GM18502 (cell line): Measurements from ENCODE around the gene KRT9.
"Not testable (repeated sequence)": the region's sequence is repeated elsewhere in the genome, so short reads cannot be mapped to it uniquely, and the experiment has no call there.

ENCODE experiments used
- ATAC-seq: cut with Tn5 transposase; IDR thresholded peaks from one replicate; pipeline ENCODE4 v1.9.1; 2021; ENCODE audit warnings: mild to moderate bottlenecking; ENCODE audit not compliant: unreplicated experiment, poor library complexity

Gene KRT9, protein sequence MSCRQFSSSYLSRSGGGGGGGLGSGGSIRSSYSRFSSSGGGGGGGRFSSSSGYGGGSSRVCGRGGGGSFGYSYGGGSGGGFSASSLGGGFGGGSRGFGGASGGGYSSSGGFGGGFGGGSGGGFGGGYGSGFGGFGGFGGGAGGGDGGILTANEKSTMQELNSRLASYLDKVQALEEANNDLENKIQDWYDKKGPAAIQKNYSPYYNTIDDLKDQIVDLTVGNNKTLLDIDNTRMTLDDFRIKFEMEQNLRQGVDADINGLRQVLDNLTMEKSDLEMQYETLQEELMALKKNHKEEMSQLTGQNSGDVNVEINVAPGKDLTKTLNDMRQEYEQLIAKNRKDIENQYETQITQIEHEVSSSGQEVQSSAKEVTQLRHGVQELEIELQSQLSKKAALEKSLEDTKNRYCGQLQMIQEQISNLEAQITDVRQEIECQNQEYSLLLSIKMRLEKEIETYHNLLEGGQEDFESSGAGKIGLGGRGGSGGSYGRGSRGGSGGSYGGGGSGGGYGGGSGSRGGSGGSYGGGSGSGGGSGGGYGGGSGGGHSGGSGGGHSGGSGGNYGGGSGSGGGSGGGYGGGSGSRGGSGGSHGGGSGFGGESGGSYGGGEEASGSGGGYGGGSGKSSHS

DNA sequence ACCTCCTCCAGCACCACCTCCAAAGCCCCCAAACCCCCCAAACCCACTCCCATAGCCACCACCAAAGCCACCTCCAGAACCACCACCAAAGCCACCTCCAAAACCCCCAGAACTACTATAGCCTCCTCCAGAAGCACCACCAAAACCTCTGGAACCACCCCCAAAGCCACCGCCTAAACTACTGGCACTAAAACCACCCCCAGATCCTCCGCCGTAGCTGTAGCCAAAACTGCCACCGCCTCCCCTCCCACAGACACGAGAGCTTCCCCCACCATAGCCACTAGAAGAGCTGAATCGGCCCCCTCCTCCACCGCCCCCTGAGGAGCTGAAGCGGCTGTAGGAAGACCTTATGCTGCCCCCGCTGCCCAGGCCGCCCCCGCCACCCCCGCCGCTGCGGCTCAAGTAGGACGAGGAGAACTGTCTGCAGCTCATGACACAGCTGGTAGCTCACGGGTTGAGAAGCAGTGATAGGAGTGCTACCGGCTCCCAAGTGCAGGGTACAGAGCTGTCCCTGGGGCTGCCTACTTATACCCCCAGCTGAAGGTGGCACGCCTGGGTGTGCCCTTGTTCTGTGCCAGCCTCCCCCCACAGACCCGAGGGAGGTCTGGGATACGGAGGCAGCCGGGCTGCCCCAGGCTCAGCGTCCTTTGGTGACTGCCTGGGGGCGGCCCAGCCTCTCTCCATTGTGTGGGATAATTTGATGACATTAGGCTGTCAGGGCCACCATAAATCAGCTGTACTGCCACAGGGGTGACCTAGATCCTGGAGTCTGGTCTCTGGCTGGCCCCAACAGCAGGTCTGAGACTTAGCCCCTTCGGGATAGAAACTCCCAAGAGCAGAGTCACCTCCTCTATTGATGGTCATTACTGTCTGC is at the start of gene KRT9:
Gene KRT9 (minus strand): TSS at position 499 of the 874 bp plus-strand sequence. CDS start 67 bp downstream, at position 432.
- no peak for ATAC-seq

DNA sequence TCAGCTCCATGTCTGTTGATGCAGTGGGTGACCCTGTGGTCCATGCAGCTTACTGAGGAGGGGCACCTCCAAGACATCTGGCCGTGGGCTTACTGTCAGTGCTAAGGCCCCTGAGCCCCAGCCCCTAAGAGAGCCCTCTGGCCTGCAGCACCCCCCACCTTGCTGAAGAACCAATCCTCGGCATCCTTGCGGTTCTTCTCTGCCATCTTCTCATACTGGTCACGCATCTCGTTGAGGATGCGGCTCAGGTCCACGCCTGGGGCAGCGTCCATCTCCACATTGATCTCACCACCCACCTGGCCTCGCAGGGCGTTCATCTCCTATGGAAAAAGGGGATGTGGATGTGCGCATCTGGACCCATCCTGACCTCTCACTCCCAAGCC is 49.6 kb upstream of the KRT9 start:
- ATAC-seq: not testable (repeated sequence)

DNA sequence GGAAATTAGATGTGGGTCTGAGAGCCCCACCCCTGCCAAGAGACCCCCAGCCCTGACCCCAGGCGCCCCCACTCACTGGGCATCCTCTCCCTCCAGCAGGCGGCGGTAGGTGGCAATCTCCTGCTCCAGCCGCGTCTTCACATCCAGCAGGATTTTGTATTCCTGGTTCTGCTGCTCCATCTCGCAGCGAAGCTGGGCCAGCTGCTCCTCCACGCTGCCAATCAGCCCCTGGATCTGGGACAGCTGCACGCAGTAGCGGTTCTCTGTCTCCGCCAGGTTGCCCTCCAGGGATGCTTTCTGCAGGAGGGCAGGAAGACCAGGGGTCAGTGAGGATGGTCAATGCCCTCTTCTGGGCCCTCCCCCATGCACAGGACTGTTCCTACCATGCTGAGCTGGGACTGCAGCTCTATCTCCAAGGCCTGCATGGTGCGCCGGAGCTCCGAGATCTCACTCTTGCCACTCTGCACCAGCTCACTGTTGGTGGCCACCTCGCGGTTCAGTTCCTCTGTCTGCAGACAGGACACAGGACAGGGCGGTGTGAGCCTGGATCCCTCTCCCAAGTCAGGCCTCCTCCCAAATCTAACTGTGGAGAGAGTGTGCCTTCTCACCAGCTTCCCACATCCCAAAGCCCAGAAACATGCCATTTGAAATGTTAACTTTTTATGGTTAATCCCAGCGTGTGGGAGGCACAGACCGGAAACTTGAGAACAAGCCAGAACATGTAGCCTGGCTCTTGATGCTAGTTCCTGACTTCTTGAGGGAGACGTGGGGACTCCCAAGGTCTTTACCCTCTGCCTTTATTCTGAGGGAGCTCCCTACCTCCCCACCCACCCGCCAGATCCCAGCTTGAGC is 49.0 kb upstream of the KRT9 start:
- ATAC-seq: no peak

DNA sequence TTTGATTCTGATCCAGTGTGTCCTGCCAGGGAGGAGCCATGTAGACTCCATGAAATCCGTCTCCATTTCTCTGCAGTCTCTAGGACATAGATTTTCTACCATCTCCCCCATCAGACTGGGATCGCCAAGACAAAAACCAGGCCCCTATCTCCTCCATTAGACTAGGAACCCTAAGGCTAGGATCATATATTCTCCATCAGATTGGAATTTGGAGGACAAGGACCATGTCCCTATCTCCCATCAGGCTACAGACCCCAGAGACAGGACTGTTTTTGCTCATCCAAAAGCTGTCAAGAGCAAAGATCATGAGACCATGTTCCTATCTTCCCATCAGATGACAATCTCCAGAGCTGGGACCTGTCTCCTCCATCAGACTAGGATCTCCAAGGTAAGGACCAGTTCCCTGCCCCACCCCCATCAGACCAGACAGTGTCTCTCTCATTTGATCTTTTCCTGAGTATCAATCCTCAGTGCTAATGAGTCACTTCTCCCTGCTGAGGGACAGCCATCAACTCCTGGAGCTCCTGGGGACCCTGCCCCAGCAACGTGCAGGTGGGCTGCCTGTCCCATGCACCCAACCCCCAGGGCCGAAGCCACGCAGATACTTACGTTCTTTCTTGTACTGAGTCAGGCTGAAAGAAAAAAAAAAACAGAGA is 48.2 kb upstream of the KRT9 start:
- not testable (repeated sequence) for ATAC-seq

DNA sequence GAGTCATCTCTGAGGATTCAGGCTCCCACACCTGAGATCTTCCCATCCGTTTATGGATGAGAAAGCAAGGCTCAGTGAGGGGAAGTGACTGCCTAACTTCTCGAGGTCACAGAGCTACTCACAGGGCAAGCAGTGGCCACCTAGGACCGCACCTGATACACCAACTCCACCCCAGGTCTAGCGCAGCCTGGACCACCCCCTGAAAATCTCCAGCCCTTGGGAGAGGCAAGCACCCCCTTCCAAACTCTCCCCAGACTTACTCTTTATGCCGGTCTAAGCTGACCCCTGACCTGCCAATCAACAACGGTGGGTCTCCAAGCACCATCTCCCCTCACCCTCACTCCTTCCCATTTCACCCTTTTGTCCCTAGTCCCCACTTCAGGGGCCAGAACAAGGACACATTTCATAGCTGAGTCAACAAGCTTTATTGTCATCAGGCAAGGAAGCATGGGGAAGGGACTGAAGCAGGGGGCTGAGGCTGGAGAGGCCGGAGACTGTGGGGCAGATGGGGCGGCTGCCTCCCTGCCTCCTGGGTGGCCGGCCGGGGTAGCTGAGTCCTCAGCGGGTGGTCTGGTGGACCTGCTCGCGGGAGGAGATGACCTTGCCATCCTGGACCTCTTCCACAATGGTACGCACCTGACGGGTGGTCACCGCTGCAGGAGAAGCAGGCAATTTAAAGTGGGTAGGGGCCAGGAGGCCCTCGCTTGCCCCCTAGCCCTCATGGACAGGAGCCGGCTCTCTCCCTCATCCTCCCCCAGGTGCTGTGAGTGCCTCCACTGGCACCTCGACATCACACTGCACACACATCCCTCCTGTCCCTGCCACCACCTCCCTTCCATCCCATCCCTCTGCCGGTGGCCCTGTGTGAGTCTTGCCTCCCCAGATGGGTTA is 47.4 kb upstream of the KRT9 start:
- no peak for ATAC-seq

DNA sequence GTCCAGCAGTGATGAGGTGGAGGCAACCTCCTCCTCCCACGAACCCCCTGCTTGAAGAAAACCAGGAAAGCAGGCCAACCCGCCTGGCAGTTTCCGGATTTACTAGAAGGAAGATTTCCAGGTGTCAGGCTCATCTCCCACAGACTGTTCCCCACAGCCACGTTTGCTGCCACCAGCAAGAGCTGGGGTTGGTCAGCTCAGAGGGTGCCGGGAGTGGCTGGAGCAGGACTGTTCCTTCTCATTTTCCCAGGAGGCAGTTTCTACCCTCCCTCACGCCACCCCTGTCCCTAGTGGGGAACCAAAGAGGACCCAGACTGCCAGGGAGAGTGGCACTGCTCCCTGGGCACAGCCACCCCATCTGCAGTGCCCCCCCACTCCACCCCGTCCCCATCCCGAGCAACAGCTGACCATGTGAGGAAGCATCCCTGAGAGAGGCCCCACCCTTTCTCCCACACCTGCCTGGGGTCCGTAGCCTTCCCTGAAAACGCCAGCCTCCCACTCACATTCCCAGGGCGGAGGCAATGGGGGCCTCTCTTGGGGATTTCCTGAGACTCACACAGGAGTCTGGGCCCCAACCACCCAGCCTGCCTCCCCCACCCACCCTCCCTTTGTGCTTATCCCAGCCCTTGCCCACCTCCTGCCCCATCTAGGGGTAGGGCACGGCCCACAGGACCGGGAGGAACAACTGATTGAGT is 46.6 kb upstream of the KRT9 start:
- ATAC-seq: no peak

DNA sequence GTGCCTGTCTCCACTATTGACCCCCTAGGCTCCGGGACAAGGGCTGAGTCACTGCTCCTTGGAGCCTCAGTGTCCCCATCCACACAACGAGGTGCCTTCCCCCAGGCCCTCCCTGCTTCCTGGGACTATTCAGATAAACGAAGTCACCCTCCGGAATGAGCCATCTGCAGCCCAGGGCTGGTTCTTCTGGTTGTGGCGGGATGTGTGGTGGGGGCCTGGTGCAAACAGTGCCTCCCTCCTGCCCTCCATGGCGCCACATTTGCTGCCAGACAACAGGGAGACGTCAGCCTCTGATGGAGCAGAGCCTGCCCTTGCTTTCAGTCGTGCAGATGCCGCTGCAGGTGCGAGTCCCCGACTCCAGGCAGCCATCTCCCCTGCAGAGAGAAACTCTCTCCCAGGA is 45.8 kb upstream of the KRT9 start:
- ATAC-seq: no peak

DNA sequence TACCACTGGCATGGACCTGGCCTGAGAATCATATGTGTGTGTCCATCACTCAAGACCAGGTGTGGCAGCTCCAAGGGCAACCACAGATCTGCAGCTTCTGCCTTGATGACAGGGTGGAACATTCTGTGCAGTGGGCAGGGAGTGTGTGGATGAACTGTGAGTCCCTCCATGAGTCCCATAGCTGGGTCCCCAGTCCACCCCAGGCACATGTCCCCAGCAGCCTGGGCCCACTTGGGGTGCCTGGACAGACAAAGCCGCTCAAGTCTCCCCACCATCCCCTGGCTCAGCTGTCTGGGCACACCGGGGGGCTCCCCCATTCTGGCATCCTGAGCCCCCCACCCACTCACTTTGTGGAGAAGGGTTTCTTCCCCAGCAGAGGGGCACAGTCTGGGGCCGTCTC is 45.3 kb upstream of the KRT9 start:
- no peak for ATAC-seq

DNA sequence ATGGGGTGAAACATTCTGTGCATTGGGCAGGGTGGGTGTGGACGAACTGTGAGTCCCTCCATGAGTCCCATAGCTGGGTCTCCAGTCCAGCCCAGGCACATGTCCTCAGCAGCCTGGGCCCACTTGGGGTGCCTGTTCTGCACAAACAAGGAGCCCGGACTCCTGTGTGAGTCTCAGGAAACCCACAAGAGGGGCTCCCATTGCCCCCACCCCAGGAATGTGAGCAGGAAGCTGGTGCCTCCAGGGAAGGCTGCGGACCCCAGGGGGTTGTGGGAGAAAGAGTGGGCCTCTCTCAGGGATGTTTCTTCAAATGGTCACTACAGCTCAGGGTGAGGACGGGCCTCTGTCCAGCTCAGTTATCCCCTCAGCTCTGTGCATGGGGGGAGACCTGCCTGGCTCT is 44.6 kb upstream of the KRT9 start:
- ATAC-seq: not testable (repeated sequence)

DNA sequence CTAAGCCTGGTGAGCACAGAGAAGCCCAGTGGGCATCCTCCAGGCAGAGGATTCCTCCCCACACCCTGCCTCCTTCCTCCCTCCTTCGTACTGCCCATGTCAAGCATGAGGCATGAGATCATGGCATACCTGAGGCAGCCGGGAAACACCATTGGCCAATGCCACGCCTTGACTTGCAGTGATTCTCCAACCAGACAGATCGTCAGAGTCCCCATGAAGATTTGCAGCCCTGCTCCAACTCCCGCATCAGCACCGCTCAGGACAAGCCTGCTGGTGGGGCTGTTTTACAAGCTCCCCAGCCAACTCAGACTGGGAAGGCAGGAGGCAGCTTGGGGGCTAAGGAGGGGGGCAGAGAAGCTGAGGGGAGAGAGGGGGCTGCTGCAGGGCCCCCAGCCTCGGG is 43.6 kb upstream of the KRT9 start:
- ATAC-seq: no peak

DNA sequence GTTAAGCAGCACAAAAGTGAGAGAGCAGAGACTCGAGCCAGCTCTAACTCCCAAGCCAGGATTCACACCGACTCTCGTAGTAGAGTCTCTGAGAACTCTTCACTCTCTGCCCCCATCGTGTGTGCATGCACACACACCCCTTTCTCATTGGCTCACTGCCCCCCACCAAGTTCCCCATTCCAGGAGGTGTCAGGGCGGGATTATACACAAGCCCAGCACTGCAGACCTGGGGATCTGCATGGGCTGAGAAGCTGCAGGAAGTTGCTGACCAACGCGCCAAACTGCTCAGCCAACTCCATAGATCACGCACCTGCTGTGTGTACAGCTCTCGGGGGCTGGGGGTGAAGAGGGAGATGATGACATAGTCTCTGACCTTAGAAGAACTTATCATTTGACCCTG is 42.9 kb upstream of the KRT9 start:
- ATAC-seq: not testable (repeated sequence)

DNA sequence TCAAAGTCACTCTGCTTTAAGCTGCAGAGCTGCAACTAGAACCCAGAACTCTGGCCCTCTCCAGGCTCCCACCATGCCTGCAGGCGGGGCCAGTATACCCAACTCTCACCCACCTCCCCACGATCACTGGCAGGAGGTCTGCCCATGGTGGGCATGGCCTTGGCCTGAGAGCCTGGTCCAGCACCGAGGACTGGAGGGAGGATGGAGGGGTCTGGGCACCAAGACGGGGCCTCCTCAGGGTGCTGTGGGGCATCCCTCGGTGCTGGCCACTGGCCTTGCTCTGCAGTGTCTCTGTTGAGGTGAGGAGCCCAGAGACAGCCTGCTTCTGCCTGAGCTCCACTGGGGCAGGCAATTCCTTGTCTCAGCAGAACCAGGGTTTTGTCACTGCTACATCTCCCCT is 42.2 kb upstream of the KRT9 start:
- ATAC-seq: no peak

DNA sequence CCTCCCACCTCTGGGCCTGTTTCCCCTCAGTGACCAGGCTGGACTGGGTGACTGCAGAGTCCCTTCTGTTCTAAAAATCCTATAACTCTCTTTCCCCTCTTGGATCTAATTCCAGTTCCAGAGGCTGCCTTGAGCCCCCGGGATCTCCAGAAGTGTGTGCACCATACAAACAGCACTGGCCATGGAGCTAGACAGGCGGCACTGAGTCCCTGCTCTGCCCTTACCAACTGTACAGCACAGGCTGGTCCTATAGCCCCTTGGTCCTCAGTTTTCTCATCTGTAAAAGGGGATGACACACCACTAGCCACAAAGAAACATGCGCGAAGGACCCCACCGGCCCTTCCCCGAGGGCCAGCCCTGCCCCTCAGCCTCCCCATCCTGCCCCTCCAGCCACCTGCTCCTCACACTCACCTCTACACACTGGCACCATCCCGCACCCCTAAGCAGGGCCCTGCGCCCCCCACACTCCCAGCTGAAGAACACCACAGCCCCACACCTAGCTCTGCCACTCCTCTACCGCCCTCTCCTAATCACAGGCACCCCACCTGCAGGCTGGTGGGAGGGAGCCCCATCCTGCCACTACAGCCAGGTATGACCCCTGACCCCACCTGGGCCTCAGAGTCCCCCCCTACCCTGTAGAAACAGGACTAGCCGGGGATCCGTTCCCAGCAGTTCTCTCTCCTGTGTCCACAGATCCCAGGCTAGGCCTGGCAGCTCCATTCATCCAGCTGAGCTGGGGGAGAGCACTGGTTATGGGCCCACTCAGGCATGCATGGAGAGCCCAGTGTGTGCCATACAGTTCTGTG is 41.6 kb upstream of the KRT9 start:
- no peak for ATAC-seq

DNA sequence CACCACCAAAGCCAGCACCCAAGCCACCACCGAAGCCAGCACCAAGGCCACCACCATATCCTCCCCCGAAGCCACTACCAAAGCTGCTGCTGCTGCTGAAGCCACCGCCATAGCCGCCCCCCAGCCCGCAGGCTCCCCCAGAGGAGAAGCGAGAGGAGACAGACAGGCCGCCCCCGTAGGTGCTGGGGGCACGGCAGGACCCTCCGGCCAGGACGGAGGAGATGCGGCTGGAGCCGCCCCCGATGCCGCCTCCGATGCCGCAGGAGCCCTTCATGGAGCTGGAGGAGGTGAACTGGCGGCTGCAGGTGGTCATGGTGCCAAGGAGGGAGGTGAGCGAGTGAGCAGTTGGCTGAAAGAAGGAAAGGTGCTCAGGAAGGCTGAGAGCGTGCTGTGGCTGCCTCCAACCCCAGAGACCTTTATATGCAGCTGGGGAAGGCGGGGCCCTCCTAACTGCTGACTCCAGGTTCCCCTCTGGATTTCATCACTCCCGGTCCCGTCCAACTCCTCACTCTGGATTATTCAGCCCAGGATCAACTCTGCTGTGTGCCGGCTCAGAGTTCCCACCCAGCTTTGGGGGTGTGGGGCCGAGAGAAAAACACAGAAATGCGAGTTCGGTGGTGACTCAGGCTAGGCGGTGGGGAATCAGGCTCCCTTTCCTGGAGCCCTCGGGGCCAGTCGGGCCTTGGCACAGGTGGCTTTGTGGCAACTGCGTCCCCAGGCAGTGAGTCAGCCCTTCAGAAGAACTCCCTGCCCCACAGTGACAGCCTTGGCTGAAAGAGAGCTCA is 40.7 kb upstream of the KRT9 start, which contains the start of gene KRT16:
Gene KRT16 (minus strand): TSS at position 392 of the 785 bp plus-strand sequence. CDS start 79 bp downstream, at position 313.
- ATAC-seq: not testable (repeated sequence)

DNA sequence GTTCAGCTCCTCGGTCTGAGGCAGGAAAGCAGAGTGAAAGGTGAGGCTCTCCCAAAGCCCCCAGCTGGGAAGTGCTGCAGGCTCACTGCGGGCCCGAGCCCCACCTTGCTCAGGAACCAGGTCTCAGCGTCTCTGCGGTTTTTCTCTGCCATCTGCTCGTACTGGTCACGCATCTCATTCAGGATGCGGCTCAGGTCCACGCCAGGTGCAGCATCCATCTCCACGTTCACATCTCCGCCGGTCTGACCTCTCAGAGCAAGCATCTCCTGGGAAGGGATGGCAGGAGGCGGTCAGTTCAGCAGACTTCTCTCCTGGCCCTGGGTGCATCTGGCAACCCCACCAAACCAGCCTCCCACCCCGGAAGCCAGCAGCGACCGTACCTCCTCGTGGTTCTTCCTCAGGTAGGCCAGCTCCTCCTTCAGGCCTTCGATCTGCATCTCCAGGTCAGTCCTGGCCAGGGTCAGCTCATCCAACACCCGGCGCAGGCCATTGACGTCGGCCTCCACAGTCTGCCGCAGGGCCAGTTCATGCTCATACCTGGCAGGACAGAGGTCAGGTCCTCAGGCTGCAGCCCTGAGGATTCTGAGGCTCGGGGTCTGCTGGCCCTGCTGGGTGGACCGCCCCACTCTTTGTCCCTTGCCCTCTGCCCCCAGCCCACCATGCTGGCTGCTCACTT is 39.2 kb upstream of the KRT9 start:
- no peak for ATAC-seq

DNA sequence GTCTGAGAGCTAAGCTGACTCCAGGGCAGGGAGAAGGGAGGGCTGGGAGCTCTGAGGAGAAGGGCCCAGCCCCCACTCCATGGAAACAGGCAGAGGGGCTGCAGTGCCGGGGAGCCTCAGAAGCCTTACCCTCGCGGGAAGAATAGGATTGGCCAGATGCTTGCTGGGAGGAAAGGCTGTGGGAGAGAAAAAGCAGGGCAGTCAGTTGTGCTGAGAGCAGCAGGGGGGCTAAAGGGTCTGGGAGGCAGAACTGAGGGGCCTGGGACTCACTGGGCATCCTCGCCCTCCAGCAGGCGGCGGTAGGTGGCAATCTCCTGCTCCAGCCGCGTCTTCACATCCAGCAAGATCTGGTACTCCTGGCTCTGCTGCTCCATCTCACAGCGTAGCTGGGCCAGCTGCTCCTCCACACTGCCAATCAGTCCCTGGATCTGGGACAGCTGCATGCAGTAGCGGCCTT is 38.2 kb upstream of the KRT9 start:
- ATAC-seq: not testable (repeated sequence)
